Measurements from ENCODE around the gene HUS1.

Gene HUS1

GRCh38 chr7:47979832-47980181, 392 bp upstream of the HUS1 start:
- no peak for DNase-seq (ENCODE audit: low spot score)

GRCh38 chr7:47978790-47979144, 648 bp downstream of the HUS1 start:
- DNase-seq (ENCODE audit: low spot score): peak; percentile 45

- no peak for DNase-seq (ENCODE audit: low spot score)
These were observed 5.7 kb downstream of the HUS1 start for GRCh38 chr7:47973739-47974138.

- no peak for DNase-seq (ENCODE audit: low spot score)
These were observed 8.7 kb downstream of the HUS1 start for GRCh38 chr7:47970761-47971160.

DNA sequence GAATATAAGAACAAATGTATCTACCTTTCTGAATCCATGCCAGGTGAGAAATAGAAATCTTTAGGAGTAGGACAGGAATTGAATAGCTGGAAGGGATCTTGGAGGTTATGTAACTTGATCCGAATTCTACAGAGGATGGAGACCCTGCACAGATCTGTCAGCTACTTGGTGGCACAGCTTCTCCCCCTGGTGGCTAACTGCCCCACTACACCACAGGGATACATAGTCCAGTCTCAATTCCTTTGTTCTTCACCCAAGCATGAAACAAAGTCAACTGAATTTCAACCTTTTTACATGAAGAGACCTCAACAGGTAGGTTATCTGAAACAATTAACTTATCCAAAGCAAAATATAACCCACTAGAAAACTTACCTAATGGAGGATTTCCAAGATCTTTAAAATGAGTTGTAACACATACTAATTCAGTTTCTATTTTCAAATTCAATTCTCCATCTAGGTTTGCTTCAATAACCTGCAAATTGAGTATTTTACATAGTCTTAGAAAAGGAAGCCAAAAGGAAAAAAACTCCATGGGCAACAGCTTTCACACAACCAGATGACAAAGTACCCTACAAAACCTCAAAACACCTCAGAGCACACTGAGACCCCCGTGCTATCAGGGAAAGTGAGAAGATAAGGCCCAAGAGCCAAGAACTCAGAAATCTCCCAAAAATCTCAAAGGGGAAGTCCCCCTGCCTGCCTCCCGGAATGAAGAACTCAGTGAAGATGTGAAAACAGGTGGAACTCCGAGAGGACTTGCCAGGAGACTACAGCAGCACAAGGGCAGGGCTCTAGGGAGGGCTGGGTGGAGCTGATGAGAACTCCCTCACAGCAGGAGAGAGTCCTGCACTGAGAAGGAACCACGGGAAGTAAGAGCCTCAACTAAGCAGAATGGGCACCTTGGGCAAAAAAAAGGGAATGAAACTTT, 10.3 kb downstream of the HUS1 start:
- DNase-seq (ENCODE audit: low spot score): peak; percentile 54

DNA sequence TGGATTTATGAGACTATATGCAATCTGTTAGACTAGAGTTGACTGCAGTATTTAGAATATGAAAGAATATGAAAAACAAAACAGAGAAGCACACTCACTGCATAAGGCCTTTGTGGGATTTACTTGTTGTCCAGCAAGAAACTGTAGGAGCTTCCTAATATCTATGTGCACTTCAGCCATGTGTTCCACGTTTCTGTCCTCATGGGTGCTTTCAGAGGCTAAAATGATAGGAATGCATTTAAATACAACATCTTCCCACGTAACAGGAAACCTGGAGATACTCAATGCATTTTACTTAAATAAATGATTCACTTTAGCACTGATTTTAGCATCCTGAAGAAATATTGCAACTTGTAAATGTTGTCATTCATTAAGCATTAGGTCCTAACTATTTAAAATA, 11.7 kb downstream of the HUS1 start:
- DNase-seq (ENCODE audit: low spot score): no peak

DNA sequence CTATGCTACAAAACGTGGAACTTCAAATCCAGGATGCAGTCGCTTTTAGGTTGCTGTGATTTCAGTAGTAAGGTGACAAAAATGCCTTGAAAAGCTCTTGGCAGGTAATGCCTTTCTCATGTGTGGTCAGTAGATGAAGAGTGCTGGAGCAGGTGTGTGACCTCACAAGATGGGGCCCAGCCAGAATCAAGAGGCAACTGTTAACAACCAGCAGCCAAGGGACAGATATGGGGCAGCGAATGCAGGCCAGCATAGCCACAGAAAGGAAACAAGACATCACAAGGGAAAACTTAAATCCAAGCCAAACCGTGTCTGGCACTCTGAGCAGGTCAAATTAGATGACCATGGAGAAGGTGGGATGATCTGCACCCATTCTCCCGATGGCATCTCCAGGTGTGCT, 12.3 kb downstream of the HUS1 start:
- DNase-seq (ENCODE audit: low spot score): no peak

DNA sequence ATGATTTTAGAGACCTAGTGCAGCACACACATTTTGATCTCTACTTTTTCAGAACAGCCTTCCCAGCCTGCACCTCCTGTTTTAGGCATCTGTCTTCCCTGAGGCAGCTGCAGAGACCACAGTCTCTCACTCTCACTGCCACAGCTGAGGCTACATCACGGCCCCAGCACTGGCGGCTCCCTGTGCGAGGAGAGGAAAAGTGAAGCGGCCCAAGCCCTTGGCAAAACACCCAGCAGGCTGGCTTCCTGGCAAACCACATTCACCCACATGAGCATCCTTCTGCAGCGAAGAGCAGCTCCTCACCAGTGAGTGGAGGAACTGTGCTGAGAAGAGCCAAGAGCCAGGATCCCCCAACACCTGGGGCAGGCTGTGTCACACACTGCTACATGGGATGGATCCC, 14.0 kb downstream of the HUS1 start:
- no peak for DNase-seq (ENCODE audit: low spot score)

GRCh38 chr7:47962262-47962661, 17.2 kb downstream of the HUS1 start:
- no peak for DNase-seq (ENCODE audit: low spot score)

DNA sequence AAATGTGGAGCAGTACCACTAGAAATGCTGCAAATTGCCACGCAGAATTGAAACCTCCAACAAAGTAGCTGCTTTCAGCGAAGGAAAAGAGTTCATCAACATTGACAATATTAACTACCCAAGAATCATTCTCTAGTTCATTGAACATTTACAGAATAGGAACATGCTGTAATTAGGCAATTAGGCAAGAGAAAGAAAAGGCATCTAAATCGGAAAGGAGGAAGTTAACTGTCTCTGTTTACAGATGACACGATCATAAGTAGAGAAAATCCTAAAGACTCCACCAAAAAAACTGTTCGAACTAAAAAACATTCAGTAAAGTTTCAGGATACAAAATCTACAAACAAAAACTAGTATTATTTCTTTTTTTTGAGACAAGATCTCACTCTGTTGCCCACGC, 22.3 kb downstream of the HUS1 start:
- no peak for DNase-seq (ENCODE audit: low spot score)

- no peak for DNase-seq (ENCODE audit: low spot score)
These were observed 23.2 kb downstream of the HUS1 start for GRCh38 chr7:47956220-47956619.

- no peak for DNase-seq (ENCODE audit: low spot score)
These were observed 25.0 kb downstream of the HUS1 start for GRCh38 chr7:47954231-47954911.

DNA sequence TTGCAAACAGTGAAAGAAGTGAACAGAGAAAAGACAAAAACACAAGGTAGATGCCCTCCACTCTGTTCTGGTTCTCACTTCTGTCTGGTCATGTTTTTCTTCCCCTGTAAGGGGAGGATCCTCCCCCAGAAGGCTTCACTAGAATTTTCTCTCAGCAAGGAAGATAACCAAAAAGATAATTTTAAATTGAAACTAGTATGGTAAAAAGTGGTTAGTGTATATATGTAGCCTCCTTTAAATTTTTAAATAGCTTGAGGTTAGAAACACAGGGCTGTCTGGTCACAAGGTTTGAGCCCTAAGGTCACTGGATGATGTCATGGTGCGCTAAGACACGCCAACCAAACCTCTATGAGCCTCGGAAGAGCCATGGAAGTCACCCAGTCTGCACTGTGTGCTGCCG, 25.6 kb downstream of the HUS1 start:
- DNase-seq (ENCODE audit: low spot score): no peak

DNA sequence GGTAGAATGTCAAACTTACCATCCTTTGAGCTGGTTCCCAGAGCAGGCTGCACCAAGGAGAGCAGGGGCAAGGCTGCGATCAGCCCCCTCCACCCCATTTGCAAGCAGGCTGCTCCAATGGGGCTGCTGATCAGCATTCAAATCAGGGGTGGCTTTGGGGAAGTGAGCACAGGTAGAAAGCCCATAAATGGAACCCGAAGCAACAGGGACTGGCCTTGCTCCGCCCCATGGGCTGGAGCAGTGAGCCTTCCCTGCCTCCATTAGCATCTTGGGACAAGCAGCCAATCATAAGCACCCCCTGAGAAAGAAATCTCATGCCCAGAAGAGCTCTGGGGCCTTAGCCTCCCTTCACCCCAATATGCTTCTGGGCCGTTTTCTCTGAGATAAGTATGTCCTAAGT, 27.2 kb downstream of the HUS1 start:
- no peak for DNase-seq (ENCODE audit: low spot score)

DNA sequence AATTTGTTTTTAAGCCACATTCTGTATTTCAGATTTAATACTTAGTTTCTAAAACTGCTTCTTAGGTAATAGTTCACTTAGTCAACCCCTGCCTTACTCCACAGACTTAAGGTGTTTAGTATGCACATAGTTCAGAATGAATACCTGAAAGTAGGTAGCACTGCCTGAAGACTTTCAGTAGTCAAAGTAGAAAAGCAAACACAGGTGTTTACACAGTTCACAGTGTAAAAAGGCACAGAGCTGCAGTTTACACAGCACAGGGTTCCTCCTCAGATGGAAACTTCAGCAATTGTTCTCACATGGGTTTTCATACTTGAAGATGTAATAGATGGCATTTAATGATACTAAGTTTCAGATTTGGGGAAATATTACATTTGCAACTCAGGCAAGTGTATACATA, 28.0 kb downstream of the HUS1 start:
- no peak for DNase-seq (ENCODE audit: low spot score)

DNA sequence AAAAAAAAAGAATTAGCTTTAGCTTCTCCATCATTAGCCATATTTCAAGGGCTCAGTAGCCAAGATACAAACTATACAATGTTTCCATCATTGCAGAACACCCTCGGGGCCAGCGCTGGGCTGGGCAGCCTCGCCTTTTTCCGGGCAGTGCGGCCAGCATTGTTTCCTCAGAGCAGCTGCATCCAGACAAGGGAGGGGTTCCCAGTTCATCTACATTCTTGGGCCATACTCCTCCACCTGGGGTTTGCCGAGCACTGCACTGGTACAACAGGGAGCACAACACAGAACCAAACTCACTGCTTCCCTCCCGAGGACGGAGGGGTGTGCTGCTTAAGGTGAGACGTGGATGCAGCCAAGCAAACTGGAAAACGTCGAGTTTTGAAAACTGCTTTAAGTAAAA, 28.7 kb downstream of the HUS1 start:
- DNase-seq (ENCODE audit: low spot score): no peak

DNA sequence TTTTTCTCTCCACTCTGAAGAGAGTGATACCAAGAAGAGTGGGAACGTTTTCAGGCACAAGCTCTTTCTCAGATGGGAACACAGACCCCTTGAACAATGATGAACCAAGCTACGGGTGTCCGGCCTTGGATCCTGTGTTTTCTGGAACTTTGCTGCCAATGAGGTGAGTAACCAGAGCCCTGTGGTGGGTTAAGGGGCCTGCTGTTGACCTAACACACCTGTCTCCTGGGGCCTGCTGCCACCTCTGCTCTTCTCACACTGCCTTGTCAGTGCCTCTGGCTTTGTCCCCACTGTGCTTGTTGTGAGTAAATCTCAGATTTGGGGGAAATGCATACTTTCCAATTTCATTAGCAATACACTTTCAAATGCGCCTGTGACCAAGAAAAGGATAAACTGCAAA, 29.7 kb downstream of the HUS1 start:
- DNase-seq (ENCODE audit: low spot score): no peak

GRCh38 chr7:47948141-47948790, 31.1 kb downstream of the HUS1 start, which contains the start of gene PKD1L1:
Gene PKD1L1, minus strand, starts transcription at chr7:47948466. Its CDS starts 26 bp downstream, at chr7:47948440.
- DNase-seq (ENCODE audit: low spot score): no peak

DNA sequence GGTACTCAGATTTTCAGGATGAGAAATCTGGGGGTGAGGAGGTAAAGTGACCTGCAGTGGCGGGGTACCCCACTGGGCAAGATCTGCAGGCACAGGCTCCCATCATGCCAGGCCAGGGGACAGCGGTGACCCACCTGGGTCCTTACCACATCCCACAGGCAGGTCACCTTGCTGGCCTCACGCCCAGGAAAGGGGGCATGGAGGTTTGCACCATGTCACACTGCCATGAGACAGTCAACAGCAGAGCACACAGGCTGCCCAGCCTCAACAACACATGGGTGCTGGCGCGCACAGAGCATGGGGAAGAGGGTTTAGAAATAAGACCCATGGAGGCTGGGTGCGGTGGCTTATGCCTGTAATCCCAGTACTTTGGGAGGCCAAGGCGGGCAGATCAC, 32.1 kb downstream of the HUS1 start:
- no peak for DNase-seq (ENCODE audit: low spot score)

DNA sequence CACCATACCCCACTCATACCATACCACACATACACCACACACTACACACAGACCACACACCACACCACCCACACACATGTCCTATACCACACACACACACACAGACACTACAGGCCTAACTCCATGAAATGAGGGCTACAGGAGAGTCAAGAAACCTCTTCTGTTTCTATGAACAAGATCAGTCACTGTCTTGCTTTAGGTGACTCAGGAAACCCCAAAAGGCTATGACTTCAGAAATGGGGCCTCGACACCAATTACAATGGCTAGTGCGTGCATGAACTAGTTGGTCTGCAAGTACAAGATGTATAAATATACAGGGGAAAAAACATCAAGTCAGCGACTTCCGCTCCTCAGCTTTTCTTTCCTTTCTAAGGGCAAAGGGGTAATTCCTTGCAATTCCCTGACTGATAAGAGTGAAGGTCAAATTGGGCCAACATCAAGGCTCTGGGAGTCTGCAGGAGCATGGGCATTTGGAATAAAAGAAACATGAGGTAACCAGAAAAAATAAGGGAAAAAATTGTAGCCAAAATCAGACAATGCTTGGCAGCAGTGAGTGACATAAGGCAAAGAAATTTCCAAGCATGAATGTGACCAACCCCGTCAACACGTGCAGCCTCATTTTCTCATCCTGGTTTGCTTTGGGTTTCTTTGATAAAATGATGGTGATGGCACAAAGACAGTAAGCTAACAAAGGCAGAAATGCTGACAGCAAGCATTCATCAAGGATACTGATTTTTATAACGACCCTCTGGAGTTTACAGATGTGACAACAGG, 32.6 kb downstream of the HUS1 start:
- DNase-seq (ENCODE audit: low spot score): no peak

DNA sequence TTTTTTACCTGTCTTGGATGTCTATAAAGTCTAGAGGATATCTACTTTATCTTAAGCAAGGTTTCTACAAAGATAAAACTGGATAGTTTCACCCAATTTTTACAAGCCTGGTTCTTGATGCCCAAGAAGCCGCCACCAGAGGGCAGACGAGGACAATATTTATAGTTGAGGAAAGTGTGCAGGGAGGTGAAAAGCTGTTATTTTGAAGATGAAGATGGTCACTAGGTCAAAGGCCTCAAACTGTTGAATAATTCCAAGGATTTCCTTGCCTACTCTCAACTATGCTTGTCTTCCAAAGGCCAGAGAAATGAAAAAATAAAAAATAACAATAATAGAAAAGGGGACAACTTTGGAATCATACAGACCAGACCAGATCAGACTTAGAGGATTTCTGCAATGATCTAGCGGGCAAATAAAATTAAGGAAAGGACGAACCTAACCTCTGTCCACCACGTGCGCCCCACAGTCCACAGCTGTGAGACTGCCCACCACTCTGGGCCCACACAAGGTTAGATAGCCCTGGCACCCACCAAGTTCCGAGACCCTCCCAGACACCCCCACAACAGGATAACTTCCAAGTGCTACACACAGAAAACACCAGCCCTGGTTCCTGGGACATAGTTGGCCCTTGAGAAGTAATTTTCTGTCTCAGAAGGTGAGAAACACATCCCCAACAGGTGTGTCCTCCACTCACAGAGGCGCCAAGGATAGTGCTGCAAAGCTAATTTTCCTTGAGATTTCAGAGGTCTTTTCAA, 34.0 kb downstream of the HUS1 start:
- peak; percentile 81 for DNase-seq (ENCODE audit: low spot score)

Data from pons (tissue), 1 donor.